GM04503 (cell line): ENCODE measurements around the gene DUSP28.

Source experiments
- DNase-seq: peaks from one replicate; pipeline ENCODE4 v3.0.0-alpha.2; 2012; ENCODE audit warnings: low read depth

The DUSP28 gene

GRCh38 chr2:240586919-240587800, 27.0 kb downstream of the DUSP28 start:
- no peak for DNase-seq

- DNase-seq, result no peak
These were observed 28.0 kb downstream of the DUSP28 start for GRCh38 chr2:240588006-240588655.

- DNase-seq, result no peak
These were observed 28.5 kb downstream of the DUSP28 start for GRCh38 chr2:240588669-240589068.

GRCh38 chr2:240589375-240589774, 29.2 kb downstream of the DUSP28 start:
- no peak for DNase-seq

GRCh38 chr2:240589850-240590525, 29.8 kb downstream of the DUSP28 start:
- no peak for DNase-seq

GRCh38 chr2:240590681-240591111, 30.5 kb downstream of the DUSP28 start:
- DNase-seq, result no peak

- no peak for DNase-seq
These were observed 31.1 kb downstream of the DUSP28 start for GRCh38 chr2:240591226-240591625.

- DNase-seq, result no peak
These were observed 31.6 kb downstream of the DUSP28 start for GRCh38 chr2:240591784-240592183.

GRCh38 chr2:240593026-240593702, 33.0 kb downstream of the DUSP28 start:
- DNase-seq, result no peak

GRCh38 chr2:240593703-240594451, 33.7 kb downstream of the DUSP28 start:
- no peak for DNase-seq

GRCh38 chr2:240594511-240595380, 34.6 kb downstream of the DUSP28 start:
- no peak for DNase-seq

GRCh38 chr2:240595381-240596079, 35.4 kb downstream of the DUSP28 start:
- no peak for DNase-seq

- DNase-seq, result no peak
These were observed 35.9 kb downstream of the DUSP28 start for GRCh38 chr2:240596080-240596460.

GRCh38 chr2:240596491-240596931, 36.4 kb downstream of the DUSP28 start:
- DNase-seq, result no peak

- DNase-seq, result no peak
These were observed 36.9 kb downstream of the DUSP28 start for GRCh38 chr2:240597054-240597418.

- no peak for DNase-seq
These were observed 37.4 kb downstream of the DUSP28 start for GRCh38 chr2:240597419-240598181.

GRCh38 chr2:240598311-240598911, 38.3 kb downstream of the DUSP28 start:
- no peak for DNase-seq

GRCh38 chr2:240599141-240599583, 39.0 kb downstream of the DUSP28 start:
- DNase-seq, result no peak
